Loucy (cell line): Measurements from ENCODE around the gene RYR2.

Experiments
- CTCF ChIP-seq: fragments of 200-600 bp; sonication (generic); conservative IDR thresholded peaks from 2 replicates; pipeline ENCODE4 v1.5.1; 2014; ENCODE audit warnings: mild to moderate bottlenecking, antibody characterized with exemption, low read length
- EZH2phosphoT487 ChIP-seq: fragments of 200-600 bp; IDR thresholded peaks from 2 replicates; pipeline ENCODE4 v1.6.1; 2018; ENCODE audit warnings: antibody characterized with exemption, mild to moderate bottlenecking, moderate library complexity, borderline replicate concordance

GRCh38 chr1:237172118-237172485, 130.1 kb downstream of the RYR2 start:
- TF ChIP-seq CTCF (no peak), EZH2phosphoT487 (no peak)
